Loucy (cell line): ENCODE measurements around the gene MESD.

Source experiments
- H2AFZ ChIP-seq: fragments of 200-600 bp; sonication (generic); 2 replicates; pipeline ENCODE4 v1.6.0; 2016; ENCODE audit warnings: antibody characterized with exemption, mild to moderate bottlenecking, low read length, moderate library complexity
- H3F3A ChIP-seq: fragments of 200-600 bp; 2 replicates; pipeline ENCODE4 v1.6.0; 2016; ENCODE audit warnings: antibody characterized with exemption, low read depth, mild to moderate bottlenecking
- H3K27me3 ChIP-seq: fragments of 200-600 bp; sonication (generic); 2 replicates; pipeline ENCODE4 v1.6.1; 2014; ENCODE audit warnings: low read length, mild to moderate bottlenecking; ENCODE audit not compliant: insufficient read depth, poor library complexity, severe bottlenecking
- H3K36me3 ChIP-seq: fragments of 200-600 bp; sonication (generic); 2 replicates; pipeline ENCODE4 v1.6.1; 2016; ENCODE audit warnings: low read length; ENCODE audit not compliant: insufficient read depth
- H3K4me1 ChIP-seq: fragments of 200-600 bp; sonication (generic); 2 replicates; pipeline ENCODE4 v1.5.1; 2014; ENCODE audit warnings: low read length, mild to moderate bottlenecking; ENCODE audit not compliant: insufficient read depth, poor library complexity, severe bottlenecking
- H3K4me2 ChIP-seq: fragments of 200-600 bp; sonication (generic); 2 replicates; pipeline ENCODE4 v1.6.0; 2014; ENCODE audit warnings: antibody characterized with exemption, low read length, low read depth, mild to moderate bottlenecking; ENCODE audit not compliant: poor library complexity, severe bottlenecking
- H3K4me3 ChIP-seq: fragments of 200-600 bp; sonication (generic); 2 replicates; pipeline ENCODE4 v1.5.1; 2014; ENCODE audit warnings: low read length, mild to moderate bottlenecking, mixed read lengths; ENCODE audit not compliant: poor library complexity, severe bottlenecking
- H3K79me2 ChIP-seq: fragments of 200-600 bp; sonication (generic); 2 replicates; pipeline ENCODE4 v1.6.1; 2014; ENCODE audit warnings: low read length; ENCODE audit not compliant: insufficient read depth
- H3K9ac ChIP-seq: fragments of 200-600 bp; sonication (generic); 2 replicates; pipeline ENCODE4 v1.6.0; 2014; ENCODE audit warnings: mild to moderate bottlenecking, low read depth, low read length, moderate library complexity; ENCODE audit not compliant: poor library complexity, severe bottlenecking
- H3K9me2 ChIP-seq: fragments of 200-600 bp; sonication (generic); replicated peaks from 2 replicates; pipeline ENCODE4 v1.6.1; 2016; ENCODE audit warnings: low read depth, low read length, mixed read lengths
- H3K9me3 ChIP-seq: fragments of 200-600 bp; sonication (generic); 2 replicates; pipeline ENCODE4 v1.6.1; 2014; ENCODE audit warnings: mild to moderate bottlenecking, antibody characterized with exemption, low read length, low read depth; ENCODE audit not compliant: insufficient read depth
- H4K20me1 ChIP-seq: fragments of 200-600 bp; sonication (generic); 2 replicates; pipeline ENCODE4 v1.6.0; 2014; ENCODE audit warnings: antibody characterized with exemption, low read length, mild to moderate bottlenecking; ENCODE audit not compliant: insufficient read depth, poor library complexity, severe bottlenecking
- CTCF ChIP-seq: fragments of 200-600 bp; sonication (generic); conservative IDR thresholded peaks from 2 replicates; pipeline ENCODE4 v1.5.1; 2014; ENCODE audit warnings: mild to moderate bottlenecking, antibody characterized with exemption, low read length
- EZH2phosphoT487 ChIP-seq: fragments of 200-600 bp; IDR thresholded peaks from 2 replicates; pipeline ENCODE4 v1.6.1; 2018; ENCODE audit warnings: antibody characterized with exemption, mild to moderate bottlenecking, moderate library complexity, borderline replicate concordance

The MESD gene

GRCh38 chr15:81031203-81031602 is 41.6 kb upstream of the MESD start:
- H3K4me2 ChIP-seq: no peak overlapping the region
- peaks cover 2% of the 10 kb centered on the region for H3K4me1 ChIP-seq
- TF ChIP-seq CTCF (no peak), EZH2phosphoT487 (no peak)
- H3K9ac ChIP-seq: no peak overlapping the region
- no peak overlapping the region for H3K4me3 ChIP-seq
- H3K79me2 ChIP-seq: no peaks in the 10 kb centered on the region
- no peaks in the 10 kb centered on the region for H3K36me3 ChIP-seq
- H2AFZ ChIP-seq: no peak overlapping the region
- H3K27me3 ChIP-seq: no peaks in the 10 kb centered on the region
- H3K9me2 ChIP-seq: no peaks in the 10 kb centered on the region
- H3K9me3 ChIP-seq: no peaks in the 10 kb centered on the region
- no peaks in the 10 kb centered on the region for H3F3A ChIP-seq
- no peaks in the 10 kb centered on the region for H4K20me1 ChIP-seq

- H3K4me2 ChIP-seq: no peak overlapping the region
These were observed 40.7 kb upstream of the MESD start for GRCh38 chr15:81030301-81030750.

GRCh38 chr15:81029414-81030300 is 40.0 kb upstream of the MESD start:
- Histone ChIP-seq H3K9ac (no peak overlapping the region), H3K4me3 (no peak overlapping the region), H3K36me3 (no peaks in the 10 kb centered on the region), H3K9me3 (no peaks in the 10 kb centered on the region), H3K27me3 (no peaks in the 10 kb centered on the region), H3K4me2 (no peak overlapping the region), H3F3A (no peaks in the 10 kb centered on the region), H3K4me1 (peaks cover 2% of the 10 kb centered on the region), H2AFZ (no peak overlapping the region), H3K79me2 (no peaks in the 10 kb centered on the region), H3K9me2 (no peaks in the 10 kb centered on the region), H4K20me1 (no peaks in the 10 kb centered on the region)
- TF ChIP-seq EZH2phosphoT487 (no peak), CTCF (no peak)

More at GRCh38 chr15:81030301-81030750, 40.7 kb upstream of the MESD start:
- Histone ChIP-seq H3K4me3 (no peak overlapping the region), H4K20me1 (no peaks in the 10 kb centered on the region), H3K4me1 (peaks cover 2% of the 10 kb centered on the region), H2AFZ (no peak overlapping the region), H3K9me2 (no peaks in the 10 kb centered on the region), H3F3A (no peaks in the 10 kb centered on the region), H3K9ac (no peak overlapping the region), H3K36me3 (no peaks in the 10 kb centered on the region), H3K79me2 (no peaks in the 10 kb centered on the region), H3K9me3 (no peaks in the 10 kb centered on the region), H3K27me3 (no peaks in the 10 kb centered on the region)
- TF ChIP-seq CTCF (no peak), EZH2phosphoT487 (no peak)
